Suprapubic skin (tissue), 4 donors: ENCODE measurements around the gene CKS1B. TPM values are rescaled to one million over a fixed set of nuclear protein-coding genes. Genes with fewer than 3 reads are reported as not detected.

Source experiments
- DNase-seq, 2 donors: peaks; one replicate each; pipeline ENCODE4 v3.0.0-alpha.2; 2019; ENCODE audit warnings: low spot score in 2 of 2
- H3K27ac ChIP-seq: fragments of 200-600 bp; sonication (generic); one replicate; pipeline ENCODE4 v1.5.1; 2019
- H3K27me3 ChIP-seq: fragments of 200-600 bp; sonication (generic); one replicate; pipeline ENCODE4 v1.5.1; 2019
- H3K36me3 ChIP-seq: fragments of 200-600 bp; sonication (generic); one replicate; pipeline ENCODE4 v1.5.1; 2019
- H3K4me1 ChIP-seq: fragments of 200-600 bp; sonication (generic); one replicate; pipeline ENCODE4 v1.5.1; 2019
- H3K4me3 ChIP-seq: fragments of 200-600 bp; sonication (generic); one replicate; pipeline ENCODE4 v1.5.1; 2019; ENCODE audit warnings: mild to moderate bottlenecking
- H3K9me3 ChIP-seq: fragments of 200-600 bp; sonication (generic); one replicate; pipeline ENCODE4 v1.5.1; 2019
- EP300 ChIP-seq: sonication (generic); formaldehyde crosslinking; IDR thresholded peaks from one replicate; pipeline ENCODE4 v1.6.1; 2017; ENCODE audit warnings: antibody characterized with exemption
- POLR2A ChIP-seq, 2 donors: fragments of 450-650 bp; IDR thresholded peaks; one replicate each; pipeline ENCODE4 v1.6.1; 2017; ENCODE audit warnings: antibody characterized with exemption in 2 of 2, mild to moderate bottlenecking in 2 of 2, moderate library complexity in 2 of 2
- POLR2AphosphoS5 ChIP-seq, 3 donors: sonication (generic); formaldehyde crosslinking; IDR thresholded peaks; one replicate each; pipeline ENCODE4 v1.6.1; 2017; ENCODE audit warnings: antibody characterized with exemption in 3 of 3
- WGBS: methylation state at CpG from one replicate; pipeline ENCODE4 v1.1.5; 2018; 5-methylcytosine and 5-hydroxymethylcytosine counted together
- total RNA-seq, 4 donors: library from RNA; depleted of rRNA; stranded (reverse); fragments of >200 nt; gene quantifications; one replicate each; pipeline ENCODE4 v1.1.0, GENCODE V29; 2016
- TF ChIP-seq, protein P1 (sequence below), 2 donors: fragments of 200-600 bp in 1 of 2; fragments of 450-650 bp in 1 of 2; sonication (generic) in 1 of 2; IDR thresholded peaks; one replicate each; pipeline ENCODE4 v1.5.1; 2016 to 2019; ENCODE audit warnings: antibody characterized with exemption in 2 of 2, mild to moderate bottlenecking in 1 of 2, moderate library complexity in 1 of 2

The CKS1B gene
- total RNA-seq, 4 donors from 2014 or later, result 37.8 to 55.4 (median 49.7) TPM

DNA sequence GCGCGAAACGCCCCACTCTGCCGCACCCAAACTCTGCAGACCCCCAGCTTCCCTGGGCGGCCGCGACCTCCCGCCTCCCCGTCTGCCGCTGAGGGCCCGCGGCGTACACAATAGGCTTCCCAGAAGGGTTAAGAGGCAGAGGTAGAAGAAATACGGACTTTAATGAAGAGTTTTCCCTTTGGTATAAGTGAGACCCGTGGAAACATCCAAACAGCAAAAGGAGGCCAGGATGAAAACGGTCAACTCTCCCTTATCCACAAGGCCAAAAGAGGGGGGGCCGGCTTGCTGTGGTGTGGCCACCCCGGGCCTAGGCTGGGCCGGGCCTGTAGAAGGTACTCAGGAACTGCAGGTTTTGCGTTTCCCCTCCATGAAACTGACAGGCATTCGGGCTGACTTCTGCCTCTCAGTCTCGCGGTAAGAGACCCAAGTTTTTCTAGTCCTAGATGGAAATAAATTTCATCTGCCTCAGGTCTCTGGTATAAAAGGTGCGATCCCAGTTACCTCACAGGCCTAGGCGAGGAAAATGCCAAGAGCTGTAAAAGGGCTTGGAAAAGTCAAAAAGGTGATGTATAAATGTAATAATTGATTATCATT lies 12.2 kb upstream of the CKS1B start:
- peak overlapping the region; percentile 90 for H3K4me3 ChIP-seq
- TF ChIP-seq EP300 (no peak), POLR2A (IDR thresholded peaks at IDR 0.05) (no peak), POLR2AphosphoS5 (IDR thresholded peaks at IDR 0.05) (no peak)
- TF ChIP-seq, protein P1, sequence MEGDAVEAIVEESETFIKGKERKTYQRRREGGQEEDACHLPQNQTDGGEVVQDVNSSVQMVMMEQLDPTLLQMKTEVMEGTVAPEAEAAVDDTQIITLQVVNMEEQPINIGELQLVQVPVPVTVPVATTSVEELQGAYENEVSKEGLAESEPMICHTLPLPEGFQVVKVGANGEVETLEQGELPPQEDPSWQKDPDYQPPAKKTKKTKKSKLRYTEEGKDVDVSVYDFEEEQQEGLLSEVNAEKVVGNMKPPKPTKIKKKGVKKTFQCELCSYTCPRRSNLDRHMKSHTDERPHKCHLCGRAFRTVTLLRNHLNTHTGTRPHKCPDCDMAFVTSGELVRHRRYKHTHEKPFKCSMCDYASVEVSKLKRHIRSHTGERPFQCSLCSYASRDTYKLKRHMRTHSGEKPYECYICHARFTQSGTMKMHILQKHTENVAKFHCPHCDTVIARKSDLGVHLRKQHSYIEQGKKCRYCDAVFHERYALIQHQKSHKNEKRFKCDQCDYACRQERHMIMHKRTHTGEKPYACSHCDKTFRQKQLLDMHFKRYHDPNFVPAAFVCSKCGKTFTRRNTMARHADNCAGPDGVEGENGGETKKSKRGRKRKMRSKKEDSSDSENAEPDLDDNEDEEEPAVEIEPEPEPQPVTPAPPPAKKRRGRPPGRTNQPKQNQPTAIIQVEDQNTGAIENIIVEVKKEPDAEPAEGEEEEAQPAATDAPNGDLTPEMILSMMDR (IDR thresholded peaks at IDR 0.05), result no peak
- DNase-seq, result no peak
- 6% methylated on average over 11 of the region's 25 CpGs for WGBS
- no peaks in the 10 kb centered on the region for H3K9me3 ChIP-seq
- peaks cover 42% of the 10 kb centered on the region for H3K4me1 ChIP-seq
- peak overlapping the region; percentile 99 for H3K27ac ChIP-seq
- H3K27me3 ChIP-seq, result no peaks in the 10 kb centered on the region
- H3K36me3 ChIP-seq, result peaks cover 62% of the 10 kb centered on the region

DNA sequence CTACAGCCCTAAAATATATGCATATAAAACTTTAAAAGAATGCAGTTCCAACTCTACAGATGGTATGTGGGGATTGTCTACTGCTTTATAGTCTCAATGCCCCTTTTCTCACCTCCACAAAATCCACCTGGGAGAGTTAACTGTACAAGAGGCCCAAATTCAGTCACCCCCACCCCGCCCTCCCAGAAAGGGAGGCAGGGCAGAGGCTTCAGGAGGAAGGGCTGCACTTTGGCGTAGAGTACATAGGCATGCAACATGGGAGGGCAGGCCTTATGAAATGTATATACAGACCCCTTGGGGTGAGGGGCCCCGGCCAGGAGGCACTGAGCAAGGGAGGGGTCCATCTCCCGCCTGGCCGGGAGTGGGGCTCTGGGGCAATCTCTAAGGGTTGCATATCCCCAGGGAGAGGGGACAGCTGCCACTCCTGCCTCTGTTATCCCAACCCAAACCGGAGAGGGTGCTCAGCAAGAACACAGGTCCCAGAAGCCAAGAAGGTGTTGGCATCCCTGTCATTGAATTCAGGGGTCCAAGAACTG lies 11.6 kb upstream of the CKS1B start:
- TF ChIP-seq, protein P1 (IDR thresholded peaks at IDR 0.05), result no peak
- TF ChIP-seq POLR2AphosphoS5 (IDR thresholded peaks at IDR 0.05) (no peak), POLR2A (IDR thresholded peaks at IDR 0.05) (no peak), EP300 (no peak)
- WGBS, result 43% methylated on average over 6 of the region's 6 CpGs
- Histone ChIP-seq H3K27me3 (no peaks in the 10 kb centered on the region), H3K9me3 (no peaks in the 10 kb centered on the region), H3K4me3 (peak overlapping the region; percentile 90), H3K4me1 (peaks cover 41% of the 10 kb centered on the region), H3K36me3 (peaks cover 68% of the 10 kb centered on the region), H3K27ac (peak overlapping the region; percentile 99)
- DNase-seq, result no peak

DNA sequence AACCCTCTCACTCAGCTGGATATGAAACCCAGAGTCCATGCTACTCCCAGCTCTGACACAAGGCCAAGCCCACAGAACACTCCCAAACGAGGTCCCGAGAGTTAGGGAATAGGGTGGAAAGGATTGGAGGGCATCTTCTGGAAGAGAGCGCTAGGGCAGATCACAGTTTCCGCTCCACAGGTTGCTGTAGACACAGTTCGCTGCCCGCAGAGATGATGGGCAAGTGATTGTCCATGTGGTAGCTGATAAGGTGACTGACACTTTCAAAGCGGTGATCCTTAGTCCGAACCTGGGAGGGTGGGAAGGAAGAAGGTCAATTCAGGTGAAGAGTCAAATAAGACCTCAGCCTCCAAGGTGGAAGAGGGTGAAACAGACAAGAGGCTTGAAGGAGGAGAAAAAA lies 10.8 kb upstream of the CKS1B start:
- DNase-seq, result no peak
- Histone ChIP-seq H3K36me3 (peaks cover 72% of the 10 kb centered on the region), H3K9me3 (no peaks in the 10 kb centered on the region), H3K4me1 (peaks cover 46% of the 10 kb centered on the region), H3K27ac (no peak overlapping the region), H3K27me3 (no peaks in the 10 kb centered on the region), H3K4me3 (no peak overlapping the region)
- TF ChIP-seq, protein P1 (IDR thresholded peaks at IDR 0.05), result no peak
- TF ChIP-seq POLR2AphosphoS5 (IDR thresholded peaks at IDR 0.05) (no peak), POLR2A (IDR thresholded peaks at IDR 0.05) (no peak), EP300 (no peak)
- WGBS, result 82% methylated on average over 8 of the region's 8 CpGs

DNA sequence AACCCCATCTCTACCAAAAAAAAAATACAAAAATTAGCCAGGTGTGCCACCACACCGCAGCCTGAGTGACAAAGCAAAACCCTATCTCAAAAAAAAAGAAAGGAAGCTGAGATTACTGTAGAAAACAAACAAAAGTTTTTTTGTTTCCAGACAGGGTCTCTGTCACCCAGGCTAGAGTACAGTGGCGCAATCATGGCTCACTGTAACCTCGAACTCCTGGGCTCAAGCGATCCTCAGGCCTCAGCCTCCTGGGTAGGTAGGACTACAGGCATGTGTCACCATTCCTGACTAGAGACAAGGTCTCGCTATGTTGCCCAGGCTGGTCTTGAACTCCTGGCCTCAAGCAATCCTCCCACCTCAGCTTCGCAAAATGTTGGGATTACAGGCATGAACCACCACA lies 10.1 kb upstream of the CKS1B start:
- H3K27ac ChIP-seq, result no peak overlapping the region
- WGBS, result 77% methylated on average over 6 of the region's 6 CpGs
- no peaks in the 10 kb centered on the region for H3K27me3 ChIP-seq
- H3K4me3 ChIP-seq, result no peak overlapping the region
- H3K4me1 ChIP-seq, result peaks cover 53% of the 10 kb centered on the region
- no peaks in the 10 kb centered on the region for H3K9me3 ChIP-seq
- H3K36me3 ChIP-seq, result peaks cover 66% of the 10 kb centered on the region
- TF ChIP-seq, protein P1 (IDR thresholded peaks at IDR 0.05), result no peak
- TF ChIP-seq POLR2A (IDR thresholded peaks at IDR 0.05), result no peak
- TF ChIP-seq EP300, result no peak
- TF ChIP-seq POLR2AphosphoS5 (IDR thresholded peaks at IDR 0.05), result no peak
- no peak for DNase-seq

DNA sequence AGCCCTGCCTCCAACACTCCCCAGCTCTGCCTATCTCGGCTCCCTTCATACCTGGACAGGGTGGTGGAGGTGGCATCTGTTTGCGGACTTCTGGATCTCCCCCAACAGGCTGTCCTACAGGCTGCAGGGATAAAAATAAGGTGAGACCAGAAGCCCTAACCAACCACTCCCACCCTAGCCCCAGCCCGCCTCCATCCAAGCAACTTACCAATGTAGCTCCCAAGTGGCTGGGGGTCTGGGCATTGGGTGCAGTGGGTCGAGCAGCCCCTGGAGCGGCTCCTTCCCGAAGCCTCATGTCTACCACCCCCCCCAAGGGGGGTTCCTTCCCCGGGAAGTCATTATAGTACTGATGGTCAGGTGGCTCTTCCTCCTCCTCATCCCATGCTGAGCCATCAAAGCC lies 8.4 kb upstream of the CKS1B start:
- no peaks in the 10 kb centered on the region for H3K9me3 ChIP-seq
- no peak overlapping the region for H3K4me3 ChIP-seq
- no peak overlapping the region for H3K27ac ChIP-seq
- WGBS, result 80% methylated on average over 6 of the region's 7 CpGs
- H3K27me3 ChIP-seq, result no peaks in the 10 kb centered on the region
- H3K36me3 ChIP-seq, result peaks cover 62% of the 10 kb centered on the region
- TF ChIP-seq POLR2A (IDR thresholded peaks at IDR 0.05), result no peak
- no peak for TF ChIP-seq POLR2AphosphoS5 (IDR thresholded peaks at IDR 0.05)
- H3K4me1 ChIP-seq, result peaks cover 54% of the 10 kb centered on the region
- no peak for DNase-seq
